Measurements from ENCODE around the gene ARHGDIA.

- no peak for TF ChIP-seq CTCF (IDR thresholded peaks at IDR 0.05; ENCODE audit: poor library complexity, severe bottlenecking)
- TF ChIP-seq EZH2 (IDR thresholded peaks at IDR 0.05; ENCODE audit: borderline replicate concordance, insufficient read depth, low read length, poor library complexity, severe bottlenecking), result no peak
- no peak for TF ChIP-seq POLR2AphosphoS5 (IDR thresholded peaks at IDR 0.05)
- no peak for TF ChIP-seq REST (IDR thresholded peaks at IDR 0.05; ENCODE audit: borderline replicate concordance)
- no peak for TF ChIP-seq TAF1 (IDR thresholded peaks at IDR 0.05; ENCODE audit: low read depth)
- no peak for TF ChIP-seq MXI1 (conservative IDR thresholded peaks at IDR 0.05; ENCODE audit: poor library complexity, severe bottlenecking)
Observed at GRCh38 chr17:81829858-81830257, 41.3 kb downstream of the ARHGDIA start.
